ENCODE measurements around the gene GNG2. TPM values are rescaled to one million over a fixed set of nuclear protein-coding genes. Genes with fewer than 3 reads are reported as not detected.

The GNG2 gene
- total RNA-seq, 2 donors from 2014 or later, result 47.9 to 51.6 TPM

GRCh38 chr14:52014601-52015267, 154.3 kb downstream of the GNG2 start:
- no peak overlapping the region for H3K27ac ChIP-seq (ENCODE audit: low read depth, low read length)
- H3K4me1 ChIP-seq (ENCODE audit: control insufficient read depth, insufficient read depth, low read length), result no peaks in the 10 kb centered on the region
- H3K9me3 ChIP-seq (ENCODE audit: control insufficient read depth, low read length), result no peaks in the 10 kb centered on the region
- no peak overlapping the region for H3K4me3 Mint-ChIP-seq
- H3K4me3 ChIP-seq (ENCODE audit: low read length), result no peak overlapping the region
- peaks cover 26% of the 10 kb centered on the region for H3K36me3 ChIP-seq (ENCODE audit: control insufficient read depth, insufficient read depth, low read length)
- no peaks in the 10 kb centered on the region for H3K27me3 Mint-ChIP-seq (ENCODE audit: insufficient read depth)
- 90% methylated on average over 9 to 15 of the region's 15 CpGs for WGBS, 2 experiments (ENCODE audit: insufficient coverage in 1 of 2, insufficient read length in 1 of 2)
- H3K27me3 ChIP-seq (ENCODE audit: control insufficient read depth, insufficient read depth, low read length, poor library complexity, severe bottlenecking), result no peaks in the 10 kb centered on the region
- no peak overlapping the region for H3K27ac Mint-ChIP-seq
- peaks cover 35% of the 10 kb centered on the region for H3K4me1 Mint-ChIP-seq
- H3K9ac ChIP-seq (ENCODE audit: extremely low read depth, low read length, poor library complexity, severe bottlenecking), result no peak overlapping the region
- DNase-seq, result no peak
- H3K9me3 Mint-ChIP-seq, result no peaks in the 10 kb centered on the region
- H3K36me3 Mint-ChIP-seq (ENCODE audit: low read depth), result peaks cover 13% of the 10 kb centered on the region
- no peak for TF ChIP-seq CTCF (conservative IDR thresholded peaks at IDR 0.05)

GRCh38 chr14:52015411-52016030, 155.1 kb downstream of the GNG2 start:
- Histone ChIP-seq H3K27ac (ENCODE audit: low read depth, low read length) (no peak overlapping the region), H3K9me3 (ENCODE audit: control insufficient read depth, low read length) (no peaks in the 10 kb centered on the region), H3K9ac (ENCODE audit: extremely low read depth, low read length, poor library complexity, severe bottlenecking) (no peak overlapping the region), H3K4me1 (ENCODE audit: control insufficient read depth, insufficient read depth, low read length) (peaks cover 3% of the 10 kb centered on the region), H3K27me3 (ENCODE audit: control insufficient read depth, insufficient read depth, low read length, poor library complexity, severe bottlenecking) (no peaks in the 10 kb centered on the region), H3K4me3 (ENCODE audit: low read length) (no peak overlapping the region), H3K36me3 (ENCODE audit: control insufficient read depth, insufficient read depth, low read length) (peaks cover 18% of the 10 kb centered on the region)
- peak; percentile 79 for DNase-seq
- H3K27ac Mint-ChIP-seq, result no peak overlapping the region
- H3K36me3 Mint-ChIP-seq (ENCODE audit: low read depth), result peaks cover 11% of the 10 kb centered on the region
- H3K9me3 Mint-ChIP-seq, result no peaks in the 10 kb centered on the region
- H3K4me3 Mint-ChIP-seq, result no peak overlapping the region
- WGBS, 2 experiments (ENCODE audit: insufficient coverage in 1 of 2, insufficient read length in 1 of 2), result 73 to 79% methylated on average over 6 to 8 of the region's 8 CpGs
- peak; percentile 72 for TF ChIP-seq CTCF (conservative IDR thresholded peaks at IDR 0.05)
- H3K4me1 Mint-ChIP-seq, result peaks cover 42% of the 10 kb centered on the region
- H3K27me3 Mint-ChIP-seq (ENCODE audit: insufficient read depth), result no peaks in the 10 kb centered on the region

GRCh38 chr14:52018252-52018651, 157.8 kb downstream of the GNG2 start:
- 88 to 89% methylated on average over 3 to 4 of the region's 4 CpGs for WGBS, 2 experiments (ENCODE audit: insufficient coverage in 1 of 2, insufficient read length in 1 of 2)

More at GRCh38 chr14:52018252-52018651, 157.8 kb downstream of the GNG2 start:
- no peaks in the 10 kb centered on the region for H3K9me3 ChIP-seq (ENCODE audit: control insufficient read depth, low read length)
- H3K27ac ChIP-seq (ENCODE audit: low read depth, low read length), result no peak overlapping the region
- no peak overlapping the region for H3K27ac Mint-ChIP-seq
- H3K36me3 ChIP-seq (ENCODE audit: control insufficient read depth, insufficient read depth, low read length), result no peaks in the 10 kb centered on the region
- no peaks in the 10 kb centered on the region for H3K36me3 Mint-ChIP-seq (ENCODE audit: low read depth)
- H3K4me3 Mint-ChIP-seq, result no peak overlapping the region
- H3K27me3 Mint-ChIP-seq (ENCODE audit: insufficient read depth), result no peaks in the 10 kb centered on the region
- DNase-seq, result no peak
- peaks cover 56% of the 10 kb centered on the region for H3K4me1 Mint-ChIP-seq
- H3K9ac ChIP-seq (ENCODE audit: extremely low read depth, low read length, poor library complexity, severe bottlenecking), result no peak overlapping the region
- no peak for TF ChIP-seq CTCF (conservative IDR thresholded peaks at IDR 0.05)
- H3K4me3 ChIP-seq (ENCODE audit: low read length), result no peak overlapping the region
- peaks cover 5% of the 10 kb centered on the region for H3K9me3 Mint-ChIP-seq
- no peaks in the 10 kb centered on the region for H3K27me3 ChIP-seq (ENCODE audit: control insufficient read depth, insufficient read depth, low read length, poor library complexity, severe bottlenecking)
- peaks cover 8% of the 10 kb centered on the region for H3K4me1 ChIP-seq (ENCODE audit: control insufficient read depth, insufficient read depth, low read length)
